Loucy (cell line): ENCODE results near the gene SPEF1.

Experiments
- CTCF ChIP-seq: fragments of 200-600 bp; sonication (generic); conservative IDR thresholded peaks from 2 replicates; pipeline ENCODE4 v1.5.1; 2014; ENCODE audit warnings: mild to moderate bottlenecking, antibody characterized with exemption, low read length
- EZH2phosphoT487 ChIP-seq: fragments of 200-600 bp; IDR thresholded peaks from 2 replicates; pipeline ENCODE4 v1.6.1; 2018; ENCODE audit warnings: antibody characterized with exemption, mild to moderate bottlenecking, moderate library complexity, borderline replicate concordance

- TF ChIP-seq EZH2phosphoT487 (no peak), CTCF (peak; percentile 78)
Measured at GRCh38 chr20:3753098-3753497, 28.1 kb downstream of the SPEF1 start.
